ENCODE results near the gene AXIN2.

The AXIN2 gene

GRCh38 chr17:65523853-65524664 is 37.4 kb downstream of the AXIN2 start:
- no peaks in the 10 kb centered on the region for H3K27me3 Mint-ChIP-seq (ENCODE audit: low read depth)
- peak overlapping the region; percentile 56 to 80 (median 62) for H3K27ac Mint-ChIP-seq
- H3K4me3 Mint-ChIP-seq: no peak overlapping the region
- H3K9me3 Mint-ChIP-seq: no peaks in the 10 kb centered on the region
- peaks cover 21% of the 10 kb centered on the region for H3K36me3 Mint-ChIP-seq (ENCODE audit: low read depth)
- TF ChIP-seq CTCF (IDR thresholded peaks at IDR 0.05; ENCODE audit: unreplicated experiment in 3 of 3): no peak
- H3K4me1 Mint-ChIP-seq: peaks cover 34% of the 10 kb centered on the region

GRCh38 chr17:65523411-65523810 is 38.0 kb downstream of the AXIN2 start:
- Mint-ChIP-seq H3K27ac (peak overlapping the region; percentile 56 to 80 (median 62)), H3K27me3 (ENCODE audit: low read depth) (no peaks in the 10 kb centered on the region), H3K36me3 (ENCODE audit: low read depth) (peaks cover 16% of the 10 kb centered on the region), H3K4me3 (no peak overlapping the region), H3K9me3 (no peaks in the 10 kb centered on the region), H3K4me1 (peaks cover 36% of the 10 kb centered on the region)
- no peak for TF ChIP-seq CTCF (IDR thresholded peaks at IDR 0.05; ENCODE audit: unreplicated experiment in 3 of 3)

GRCh38 chr17:65522751-65523404 is 38.6 kb downstream of the AXIN2 start:
- H3K27ac Mint-ChIP-seq: peak overlapping the region in 2 of 3 experiments; percentile 80
- H3K4me3 Mint-ChIP-seq: no peak overlapping the region
- no peaks in the 10 kb centered on the region for H3K27me3 Mint-ChIP-seq (ENCODE audit: low read depth)
- no peak for TF ChIP-seq CTCF (IDR thresholded peaks at IDR 0.05; ENCODE audit: unreplicated experiment in 3 of 3)
- no peaks in the 10 kb centered on the region for H3K9me3 Mint-ChIP-seq
- peaks cover 11% of the 10 kb centered on the region for H3K36me3 Mint-ChIP-seq (ENCODE audit: low read depth)
- H3K4me1 Mint-ChIP-seq: peaks cover 38% of the 10 kb centered on the region

GRCh38 chr17:65519462-65519861 is 42.0 kb downstream of the AXIN2 start:
- Mint-ChIP-seq H3K4me3 (peak overlapping the region in 1 of 3 experiments; percentile 39), H3K27me3 (ENCODE audit: low read depth) (no peaks in the 10 kb centered on the region), H3K27ac (peak overlapping the region; percentile 70 to 95 (median 86)), H3K36me3 (ENCODE audit: low read depth) (no peaks in the 10 kb centered on the region), H3K4me1 (peaks cover 54% of the 10 kb centered on the region), H3K9me3 (no peaks in the 10 kb centered on the region)
- TF ChIP-seq CTCF (IDR thresholded peaks at IDR 0.05; ENCODE audit: unreplicated experiment in 3 of 3): no peak

GRCh38 chr17:65518256-65518655 is 43.2 kb downstream of the AXIN2 start:
- Mint-ChIP-seq H3K4me1 (peaks cover 49% of the 10 kb centered on the region), H3K36me3 (ENCODE audit: low read depth) (no peaks in the 10 kb centered on the region), H3K27me3 (ENCODE audit: low read depth) (peaks cover 4% of the 10 kb centered on the region), H3K27ac (peak overlapping the region; percentile 70 to 95 (median 86)), H3K9me3 (no peaks in the 10 kb centered on the region), H3K4me3 (no peak overlapping the region)
- no peak for TF ChIP-seq CTCF (IDR thresholded peaks at IDR 0.05; ENCODE audit: unreplicated experiment in 3 of 3)

Measured in nephron (organoid).